Measurements from ENCODE around the gene SART3.
"Not testable (repeated sequence)": the region's sequence is repeated elsewhere in the genome, so short reads cannot be mapped to it uniquely, and the experiment has no call there.

DNA sequence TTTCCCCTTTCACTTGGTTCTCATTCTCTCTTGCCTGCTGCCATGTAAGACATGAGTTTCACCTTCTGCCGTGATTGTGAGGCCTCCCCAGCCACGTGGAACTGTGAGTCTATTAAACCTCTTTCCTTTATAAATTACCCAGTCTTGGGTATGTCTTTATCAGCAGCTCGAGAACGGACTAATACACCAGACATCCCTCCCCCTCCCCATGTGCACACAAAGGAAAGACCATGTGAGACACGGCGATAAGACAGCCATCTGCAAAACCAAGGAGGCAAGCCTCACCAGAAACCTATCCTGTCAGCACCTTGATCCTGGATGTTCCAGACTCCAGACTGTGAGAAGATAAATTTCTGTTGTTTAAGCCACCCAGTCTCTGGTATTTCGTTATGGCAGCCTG is 75.6 kb downstream of the SART3 start:
- TF ChIP-seq, protein P1, sequence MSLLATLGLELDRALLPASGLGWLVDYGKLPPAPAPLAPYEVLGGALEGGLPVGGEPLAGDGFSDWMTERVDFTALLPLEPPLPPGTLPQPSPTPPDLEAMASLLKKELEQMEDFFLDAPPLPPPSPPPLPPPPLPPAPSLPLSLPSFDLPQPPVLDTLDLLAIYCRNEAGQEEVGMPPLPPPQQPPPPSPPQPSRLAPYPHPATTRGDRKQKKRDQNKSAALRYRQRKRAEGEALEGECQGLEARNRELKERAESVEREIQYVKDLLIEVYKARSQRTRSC (CRISPR knock-in tag; IDR thresholded peaks at IDR 0.05; ENCODE audit: low read depth) = not testable (repeated sequence)
- TF ChIP-seq ZBTB21 (CRISPR knock-in tag; IDR thresholded peaks at IDR 0.05); RORA (CRISPR knock-in tag; IDR thresholded peaks at IDR 0.05); NFIC (IDR thresholded peaks at IDR 0.05; ENCODE audit: low read length); ZNF639 (CRISPR knock-in tag; conservative IDR thresholded peaks at IDR 0.05): not testable (repeated sequence)
- TF ChIP-seq, protein P2, sequence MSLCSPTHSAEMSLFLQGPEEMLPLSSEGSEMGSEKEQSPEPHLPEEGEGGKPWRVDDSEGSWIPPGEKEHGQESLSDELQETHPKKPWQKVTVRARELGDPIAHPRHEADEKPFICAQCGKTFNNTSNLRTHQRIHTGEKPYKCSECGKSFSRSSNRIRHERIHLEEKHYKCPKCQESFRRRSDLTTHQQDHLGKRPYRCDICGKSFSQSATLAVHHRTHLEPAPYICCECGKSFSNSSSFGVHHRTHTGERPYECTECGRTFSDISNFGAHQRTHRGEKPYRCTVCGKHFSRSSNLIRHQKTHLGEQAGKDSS (CRISPR knock-in tag; IDR thresholded peaks at IDR 0.05; ENCODE audit: borderline replicate concordance, low read depth) = not testable (repeated sequence)

All from HepG2 (cell line).